ENCODE measurements around the gene FBXO42.

DNA sequence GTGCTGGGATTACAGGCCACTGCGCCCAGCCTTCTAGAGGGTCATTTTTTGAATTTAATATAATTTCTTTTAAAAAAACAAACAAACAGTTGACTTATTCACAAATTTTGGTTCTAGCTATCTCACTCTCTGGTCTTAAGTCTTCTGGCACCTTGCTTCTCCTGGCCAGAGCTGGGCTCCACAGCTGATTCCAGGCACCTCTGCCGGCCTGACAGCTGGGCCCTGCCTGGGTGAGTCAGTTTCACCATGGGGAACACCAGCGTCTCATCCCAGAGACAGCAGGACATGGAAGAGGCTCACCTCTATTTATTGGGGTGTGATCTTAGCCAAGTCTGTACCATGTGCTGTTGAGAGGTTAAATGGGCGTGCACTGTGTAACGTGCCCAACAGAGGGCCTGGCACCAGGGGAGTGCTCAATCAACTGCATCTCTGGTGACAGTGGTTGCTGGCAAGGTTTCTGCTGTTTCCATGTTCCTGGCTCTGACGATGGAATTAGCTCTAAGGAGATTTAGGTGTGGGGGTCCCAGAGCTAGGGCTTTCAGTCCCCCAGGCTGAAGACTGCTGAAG lies 116.3 kb downstream of the FBXO42 start:
- TF ChIP-seq, protein P1, sequence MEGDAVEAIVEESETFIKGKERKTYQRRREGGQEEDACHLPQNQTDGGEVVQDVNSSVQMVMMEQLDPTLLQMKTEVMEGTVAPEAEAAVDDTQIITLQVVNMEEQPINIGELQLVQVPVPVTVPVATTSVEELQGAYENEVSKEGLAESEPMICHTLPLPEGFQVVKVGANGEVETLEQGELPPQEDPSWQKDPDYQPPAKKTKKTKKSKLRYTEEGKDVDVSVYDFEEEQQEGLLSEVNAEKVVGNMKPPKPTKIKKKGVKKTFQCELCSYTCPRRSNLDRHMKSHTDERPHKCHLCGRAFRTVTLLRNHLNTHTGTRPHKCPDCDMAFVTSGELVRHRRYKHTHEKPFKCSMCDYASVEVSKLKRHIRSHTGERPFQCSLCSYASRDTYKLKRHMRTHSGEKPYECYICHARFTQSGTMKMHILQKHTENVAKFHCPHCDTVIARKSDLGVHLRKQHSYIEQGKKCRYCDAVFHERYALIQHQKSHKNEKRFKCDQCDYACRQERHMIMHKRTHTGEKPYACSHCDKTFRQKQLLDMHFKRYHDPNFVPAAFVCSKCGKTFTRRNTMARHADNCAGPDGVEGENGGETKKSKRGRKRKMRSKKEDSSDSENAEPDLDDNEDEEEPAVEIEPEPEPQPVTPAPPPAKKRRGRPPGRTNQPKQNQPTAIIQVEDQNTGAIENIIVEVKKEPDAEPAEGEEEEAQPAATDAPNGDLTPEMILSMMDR (IDR thresholded peaks at IDR 0.05; ENCODE audit: low read depth, low read length), result peak; percentile 29
- TF ChIP-seq POLR2A (IDR thresholded peaks at IDR 0.05; ENCODE audit: extremely low read depth, insufficient read length), result no peak
